SU-DHL-6 (cell line): Measurements from ENCODE around the gene ZDHHC7.

Source experiments
- CTCF ChIP-seq: fragments of 200-600 bp; sonication (generic); IDR thresholded peaks from one replicate; pipeline ENCODE4 v1.5.1; 2017; ENCODE audit warnings: antibody characterized with exemption, mild to moderate bottlenecking, low read length, moderate library complexity; ENCODE audit not compliant: insufficient read depth, poor library complexity, severe bottlenecking
- EZH2phosphoT487 ChIP-seq: fragments of 200-600 bp; sonication (generic), shearing (Covaris generic); conservative IDR thresholded peaks from 2 replicates; pipeline ENCODE4 v1.6.1; 2018; ENCODE audit warnings: mild to moderate bottlenecking, antibody characterized with exemption, low read length, moderate library complexity, mixed read lengths

GRCh38 chr16:84931506-84931905 lies 79.8 kb downstream of the ZDHHC7 start:
- TF ChIP-seq CTCF (no peak), EZH2phosphoT487 (no peak)
